Activated T-cell treated with anti-CD3 and anti-CD28 coated beads for 24 hours (primary cell): ENCODE data around the gene TNRC6C.
A peak's percentile ranks its signal among the peaks of the same experiment; 100 is the strongest.
"Not testable (repeated sequence)": the region's sequence is repeated elsewhere in the genome, so short reads cannot be mapped to it uniquely, and the experiment has no call there.

Experiments used
- DNase-seq: peaks from one replicate; pipeline ENCODE4 v3.0.0-alpha.2; 2020; ENCODE audit warnings: low read depth

The TNRC6C gene

DNA sequence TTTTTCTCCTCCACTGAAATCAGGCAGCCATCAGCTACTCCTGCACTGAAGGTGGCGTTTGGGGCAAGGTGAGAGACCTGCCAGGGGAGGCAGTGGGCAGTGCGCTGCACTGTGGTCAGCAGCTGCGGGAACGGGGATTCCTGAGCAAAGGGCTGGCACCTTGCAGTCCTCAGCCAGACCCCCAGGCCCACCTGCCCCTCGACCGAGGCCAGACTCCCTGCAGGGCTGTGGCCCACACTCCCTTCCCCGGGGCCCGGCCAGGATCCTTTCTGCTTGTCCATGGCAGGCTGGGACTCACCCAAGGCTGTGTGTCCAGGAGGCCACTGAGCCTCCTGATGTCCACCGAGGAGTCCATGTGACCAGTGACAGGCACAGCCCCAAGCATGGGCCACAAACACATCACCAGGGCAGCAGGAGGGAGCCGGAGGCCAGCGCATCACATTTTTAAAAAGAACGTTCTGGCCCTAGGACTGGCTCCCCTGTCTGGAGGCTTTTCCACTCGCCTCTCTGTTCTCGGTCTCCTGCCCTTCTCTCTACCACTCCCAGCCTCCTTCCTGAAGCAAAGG is 28.5 kb upstream of the TNRC6C start:
- no peak for DNase-seq

DNA sequence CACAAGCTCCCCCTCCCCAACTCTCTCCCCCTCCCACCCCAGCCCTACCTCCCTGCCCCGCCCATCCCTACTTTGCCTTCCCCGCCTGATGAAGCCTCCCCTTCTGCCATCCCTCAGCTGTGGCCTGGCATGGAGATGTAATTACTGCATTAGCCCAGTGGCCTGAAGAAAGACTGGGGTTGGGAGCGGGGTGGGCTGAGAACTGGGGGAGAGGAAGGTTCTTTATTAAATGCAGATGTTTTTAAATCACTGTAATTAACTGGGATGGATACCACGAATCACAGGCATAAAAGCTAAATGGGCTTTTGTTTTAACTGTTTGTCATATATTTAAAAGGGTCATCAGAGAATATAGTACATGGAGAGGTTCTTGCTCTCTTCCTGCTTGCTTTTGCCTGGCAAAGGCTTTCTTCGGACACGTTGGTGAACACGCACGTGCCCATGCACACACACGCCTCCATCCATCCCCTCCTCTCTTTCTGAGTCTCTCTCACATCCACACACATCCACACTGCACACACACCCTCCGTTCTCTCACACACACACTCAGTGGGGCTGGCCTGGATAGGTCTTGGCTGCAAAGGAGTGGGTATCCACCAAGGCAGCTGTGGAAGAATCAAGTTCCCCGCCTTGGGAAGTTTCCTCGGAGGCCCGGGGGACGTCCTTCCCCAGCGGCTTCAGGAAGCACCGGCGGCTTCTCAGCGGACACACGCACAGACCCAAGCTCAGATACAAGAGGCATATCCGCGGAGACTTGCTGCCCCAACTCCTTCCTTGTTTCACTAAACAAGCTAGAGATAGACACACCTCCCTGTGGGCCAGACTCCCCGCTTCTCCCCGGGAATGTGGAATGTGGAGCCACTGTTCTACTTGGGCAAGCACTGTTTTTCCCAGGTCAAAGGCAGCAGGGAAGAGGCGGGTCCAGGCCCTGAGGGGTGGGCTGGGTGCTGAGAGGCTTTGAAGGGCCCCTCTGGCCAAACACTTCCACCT is 27.4 kb upstream of the TNRC6C start:
- DNase-seq, result no peak

DNA sequence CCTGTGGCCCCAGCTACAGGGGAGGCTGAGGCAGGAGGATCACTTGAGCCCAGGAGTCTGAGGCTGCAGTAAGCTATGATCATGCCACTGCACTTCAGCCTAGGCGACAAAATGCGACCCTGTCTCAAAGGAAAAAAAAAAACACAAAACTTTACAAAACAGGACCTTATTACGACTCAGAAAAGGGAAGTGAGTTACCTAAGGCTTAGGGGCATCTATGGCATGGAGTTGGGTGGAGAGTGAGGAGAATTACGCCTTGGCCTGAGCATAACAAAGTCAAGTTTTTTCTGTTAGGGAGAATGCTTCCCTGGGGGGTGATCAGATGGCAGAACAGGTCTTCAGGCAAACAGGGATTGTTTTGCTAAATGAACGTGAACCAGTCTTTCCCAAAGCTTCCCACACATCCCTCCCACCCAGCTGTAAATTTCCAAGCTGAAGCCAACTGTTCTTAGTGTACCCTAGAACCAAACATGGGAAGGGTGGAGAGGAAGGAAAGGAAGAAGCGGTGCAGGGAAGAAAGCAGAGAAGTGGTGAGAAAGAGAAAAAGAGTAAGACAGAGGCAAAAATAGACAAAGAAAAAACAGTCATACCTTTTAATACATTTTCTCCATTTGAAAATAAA is 24.6 kb upstream of the TNRC6C start:
- DNase-seq, result no peak

DNA sequence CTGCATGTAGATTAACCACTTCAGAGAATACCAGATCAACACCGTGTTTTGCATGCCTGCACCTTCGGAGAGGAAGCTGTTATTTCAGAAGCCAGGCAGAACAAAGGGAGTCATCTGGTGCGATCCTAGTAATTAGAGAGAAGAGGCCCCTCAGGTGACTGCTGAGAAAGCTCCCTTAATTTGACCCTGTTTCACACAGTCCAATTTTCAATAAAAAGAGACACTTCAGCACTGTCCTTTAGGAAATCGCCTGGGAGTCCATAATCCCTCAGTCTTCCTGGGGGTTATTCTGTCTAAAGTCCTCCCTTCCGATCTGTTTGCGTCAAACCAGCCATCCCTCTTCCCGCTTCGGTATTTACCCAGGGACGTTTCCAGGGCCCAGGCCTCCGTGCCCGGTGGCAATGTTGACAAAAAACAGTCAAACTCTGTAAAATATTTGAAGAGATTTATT is 23.4 kb upstream of the TNRC6C start:
- no peak for DNase-seq

- DNase-seq, result not testable (repeated sequence)
Measured at GRCh38 chr17:77935744-77936143, 22.8 kb upstream of the TNRC6C start.

DNA sequence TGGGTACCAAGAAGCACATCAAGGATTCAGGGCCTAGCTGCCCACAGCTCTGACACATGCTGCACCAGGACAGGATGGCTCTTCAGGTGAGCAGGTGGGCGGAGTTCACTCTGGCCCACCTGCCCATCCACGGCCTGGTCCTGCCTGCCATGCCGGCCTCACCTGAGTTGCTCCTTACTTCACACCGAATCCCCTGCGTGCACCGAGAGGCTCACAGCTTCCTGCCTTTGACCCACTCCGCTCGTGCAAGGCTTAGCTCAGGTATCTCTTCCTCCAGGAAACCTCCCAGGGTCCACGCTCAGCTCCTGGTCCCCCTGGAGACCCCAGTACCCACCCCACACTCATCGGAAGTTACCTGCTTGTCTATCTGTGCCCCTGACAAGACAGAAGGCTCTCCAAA is 21.6 kb upstream of the TNRC6C start:
- DNase-seq, result no peak

GRCh38 chr17:77941004-77941403 is 17.5 kb upstream of the TNRC6C start:
- DNase-seq, result no peak

- DNase-seq, result no peak
Measured at GRCh38 chr17:77942112-77942988, 16.2 kb upstream of the TNRC6C start.

- DNase-seq, result no peak
Measured at GRCh38 chr17:77943971-77944370, 14.5 kb upstream of the TNRC6C start.

DNA sequence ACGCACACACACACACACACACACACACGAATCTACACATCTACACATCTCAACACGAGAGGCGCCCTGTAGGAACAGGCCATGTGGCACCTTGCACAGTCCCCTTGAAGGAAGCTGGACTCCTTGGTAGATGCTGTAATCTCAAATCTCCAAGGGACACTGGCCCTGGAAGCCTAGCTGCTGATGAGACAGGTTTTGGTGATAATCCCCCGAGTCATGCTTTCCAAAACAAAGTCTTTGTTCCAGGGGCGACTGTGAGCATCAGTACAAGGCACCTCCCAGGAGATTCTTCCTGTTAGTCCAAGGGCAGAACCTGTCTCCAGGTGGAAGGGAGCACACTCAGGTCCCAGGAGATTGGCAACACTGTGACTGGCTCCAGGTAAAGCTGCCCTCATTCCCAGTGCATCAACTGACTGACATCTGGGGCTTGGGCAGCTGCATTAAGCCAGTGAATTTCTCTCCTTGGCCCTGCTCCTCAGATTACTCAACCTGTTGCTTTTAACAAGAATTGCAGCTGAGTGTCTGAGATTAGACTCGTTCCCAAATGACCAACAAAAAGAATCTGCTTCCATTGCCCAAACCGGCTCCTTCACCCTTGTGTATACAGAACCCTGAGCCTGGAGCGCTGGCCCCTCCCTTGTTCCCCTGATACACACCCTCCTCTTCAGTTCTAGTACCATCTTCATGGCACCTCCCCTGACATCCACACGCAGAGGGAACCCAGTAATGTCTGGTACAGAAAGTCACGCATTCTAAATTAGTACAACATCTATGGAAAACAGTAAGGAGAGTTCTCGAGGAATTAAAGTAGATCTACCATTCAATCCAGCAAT is 13.9 kb upstream of the TNRC6C start:
- DNase-seq, result no peak

- DNase-seq, result no peak
Measured at GRCh38 chr17:77946900-77947645, 11.4 kb upstream of the TNRC6C start.

GRCh38 chr17:77948690-77949114 is 9.8 kb upstream of the TNRC6C start:
- no peak for DNase-seq

GRCh38 chr17:77951123-77951522 is 7.4 kb upstream of the TNRC6C start:
- DNase-seq, result no peak

DNA sequence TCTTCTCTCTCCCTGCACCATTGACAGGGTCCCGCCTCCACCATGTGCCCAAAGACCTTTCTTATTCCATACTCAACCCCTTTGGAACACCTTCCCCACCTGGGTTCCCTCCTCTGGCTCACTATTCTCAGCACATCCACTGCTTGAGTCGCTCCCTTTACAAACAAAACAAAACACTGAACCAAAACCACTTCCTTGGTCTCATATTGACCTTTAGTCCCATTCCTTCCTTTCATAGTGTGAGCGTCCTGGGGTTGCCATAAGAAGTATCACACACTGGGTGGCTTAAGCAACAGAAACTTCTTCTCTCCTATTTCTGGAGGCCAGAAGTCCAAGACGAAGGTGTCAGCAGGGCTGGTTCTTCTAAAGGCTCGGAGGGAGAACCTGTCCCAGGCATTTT is 6.1 kb upstream of the TNRC6C start:
- no peak for DNase-seq

- DNase-seq, result peak; percentile 3
Measured at GRCh38 chr17:77957235-77957856, 1.2 kb upstream of the TNRC6C start.

DNA sequence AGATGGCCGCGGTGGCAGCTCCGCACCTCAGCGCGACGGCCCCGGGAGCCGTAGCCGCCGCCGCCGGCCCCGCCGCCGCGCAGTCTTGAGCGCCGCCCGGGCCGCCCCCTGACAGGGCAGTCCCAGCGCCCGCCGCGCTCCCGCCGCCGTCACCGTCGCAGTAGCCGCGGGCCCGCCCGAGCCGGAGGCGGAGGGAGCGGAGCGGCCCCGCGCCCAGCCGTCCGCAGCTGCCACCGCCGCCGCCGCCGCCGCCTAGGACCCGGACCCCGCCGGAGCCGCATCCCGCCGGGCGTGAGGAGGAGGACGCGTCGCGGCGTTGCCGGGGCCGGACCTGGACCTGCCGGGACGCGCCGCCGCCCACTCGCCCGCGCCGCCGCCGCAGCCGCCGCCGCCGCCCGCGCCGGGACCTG is 218 bp downstream of the TNRC6C start:
- DNase-seq, result no peak

DNA sequence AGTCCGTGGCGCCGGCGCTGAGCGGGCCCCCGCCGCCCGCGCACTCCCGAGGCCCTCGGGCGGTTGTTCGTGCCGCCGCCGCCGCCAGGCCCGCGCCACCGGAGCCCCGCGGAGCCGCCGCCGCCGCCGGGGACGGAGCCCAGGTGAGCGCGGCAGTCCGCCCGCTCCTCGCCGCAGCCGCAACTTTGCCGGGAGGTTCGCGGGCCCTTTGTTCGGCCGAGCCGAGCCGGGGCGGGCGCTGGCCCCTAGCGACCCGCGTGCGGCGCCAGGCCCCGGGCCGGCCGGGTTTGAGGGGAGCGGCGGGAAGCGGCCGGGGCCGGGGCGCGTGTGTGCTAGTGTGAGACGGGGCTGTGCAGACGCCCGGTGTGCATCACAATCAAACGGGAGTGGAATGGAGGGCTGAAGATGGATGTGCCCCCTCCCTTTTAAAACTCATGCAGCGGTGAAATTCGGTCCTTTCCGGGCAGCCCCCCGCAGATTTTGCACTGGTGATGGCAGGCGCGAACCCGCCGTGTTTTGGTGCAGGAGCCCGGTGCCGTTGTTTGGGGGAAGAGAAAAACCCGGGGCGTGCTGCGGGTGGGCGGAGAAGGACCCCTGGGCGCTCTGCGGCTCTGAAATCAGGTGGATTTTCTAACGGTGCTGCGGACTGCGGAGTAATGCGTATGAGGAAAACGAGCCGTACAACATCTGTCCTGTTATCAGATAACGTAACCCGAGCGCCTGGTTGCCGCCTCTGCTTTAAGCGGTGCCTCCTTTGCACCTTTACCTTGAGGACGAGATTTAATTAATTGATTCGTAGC is 823 bp downstream of the TNRC6C start:
- peak; percentile 15 for DNase-seq

DNA sequence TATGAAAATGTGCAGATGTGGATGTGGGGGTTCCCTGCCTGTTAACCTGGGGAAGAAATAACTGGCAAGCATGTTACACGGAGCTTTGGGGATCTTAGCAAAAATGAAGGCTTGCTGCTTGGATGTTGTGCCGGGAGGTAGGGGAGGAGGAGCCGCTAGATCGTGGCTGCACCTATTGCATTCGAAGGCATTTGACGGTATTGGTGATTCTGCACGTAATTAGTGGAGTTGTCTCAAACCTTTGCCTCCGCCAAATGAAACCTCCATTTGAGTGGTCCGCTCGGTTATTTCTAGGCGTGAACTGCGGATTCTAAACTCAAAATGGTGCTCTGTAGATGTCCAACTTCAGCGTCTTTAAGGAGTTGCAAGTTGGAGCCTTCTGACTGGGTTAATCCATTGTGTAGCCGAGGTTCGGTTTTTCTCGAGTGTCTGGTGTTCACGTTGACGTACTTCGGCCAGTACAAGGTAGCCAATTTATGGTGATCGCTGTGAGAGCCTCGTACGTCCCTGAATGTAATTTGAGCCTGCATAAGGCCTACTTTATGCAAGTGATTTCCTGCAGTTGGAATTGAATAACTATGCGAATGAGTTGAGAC is 1.5 kb downstream of the TNRC6C start:
- no peak for DNase-seq

GRCh38 chr17:77961741-77962140 is 3.2 kb downstream of the TNRC6C start:
- DNase-seq, result no peak
